Measurements from ENCODE around the gene GMPPA. TPM values are rescaled to one million over a fixed set of nuclear protein-coding genes. Genes with fewer than 3 reads are reported as not detected.

GMPPA gene
- total and polyA plus RNA-seq, 9 of the 15 experiments (the other 6 are each of a cell fraction or from before 2014, with no cell fraction given), result 7.0 to 101 (median 66.7) TPM

- TF ChIP-seq BRD9 (IDR thresholded peaks at IDR 0.05; ENCODE audit: low read depth, partially characterized antibody) (peak; percentile 39), THRB (CRISPR knock-in tag; conservative IDR thresholded peaks at IDR 0.05) (no peak), LARP7 (IDR thresholded peaks at IDR 0.05) (peak; percentile 86; the same call in 1 of the 2 replicates), CTBP1 (IDR thresholded peaks at IDR 0.05; ENCODE audit: borderline replicate concordance) (peak; percentile 75), TEAD1 (CRISPR knock-in tag; IDR thresholded peaks at IDR 0.05) (0 out of 4 replicates have a peak, but pooled peaks of 1 of the 2 experiments have one; percentile 44), NFXL1 (CRISPR knock-in tag; IDR thresholded peaks at IDR 0.05) (no peak), ZNF263 (CRISPR knock-in tag; IDR thresholded peaks at IDR 0.05; ENCODE audit: borderline replicate concordance) (no peak), MXI1 (IDR thresholded peaks at IDR 0.05; ENCODE audit: low read depth, low read length) (no peak), ZNF668 (CRISPR knock-in tag; IDR thresholded peaks at IDR 0.05) (no peak), CXXC5 (CRISPR knock-in tag; IDR thresholded peaks at IDR 0.05) (peak; percentile 72), ZNF79 (CRISPR knock-in tag; IDR thresholded peaks at IDR 0.05; ENCODE audit: low read depth) (no peak), ZBTB43 (CRISPR knock-in tag; IDR thresholded peaks at IDR 0.05) (no peak), TCF7L2 (IDR thresholded peaks at IDR 0.05; ENCODE audit: low read depth, low read length) (no peak), EP300 (IDR thresholded peaks at IDR 0.05; ENCODE audit: low read length) (peak; percentile 95), ZNF717 (CRISPR knock-in tag; IDR thresholded peaks at IDR 0.05) (no peak), KHSRP (IDR thresholded peaks at IDR 0.05) (peak; percentile 72), GTF2B (IDR thresholded peaks at IDR 0.05; ENCODE audit: extremely low read depth, insufficient read length) (no peak), PATZ1 (CRISPR knock-in tag; IDR thresholded peaks at IDR 0.05; ENCODE audit: borderline replicate concordance) (no peak), PTBP1 (IDR thresholded peaks at IDR 0.05; ENCODE audit: low read depth, low read length) (no peak), ZNF584 (CRISPR knock-in tag; IDR thresholded peaks at IDR 0.05; ENCODE audit: low read depth) (0 out of 2 replicates have a peak, but pooled peaks have one; percentile 4), TSC22D4 (tag; IDR thresholded peaks at IDR 0.05) (no peak), SMAD1 (IDR thresholded peaks at IDR 0.05; ENCODE audit: low read depth, low read length, partially characterized antibody) (peak; percentile 65), ZBTB9 (CRISPR knock-in tag; IDR thresholded peaks at IDR 0.05) (peak; percentile 18; the same call in 1 of the 2 replicates)
These were observed 11.3 kb downstream of the GMPPA start (continued) for GRCh38 chr2:219509780-219510511.

Data from K562 (cell line).